Raji (cell line): ENCODE data around the gene TATDN3.

ENCODE experiments used
- POLR2A ChIP-seq: IDR thresholded peaks from 2 replicates; pipeline ENCODE4 v1.6.1; 2011; ENCODE audit warnings: low read depth, low read length, control low read depth; ENCODE audit not compliant: insufficient read depth

The TATDN3 gene

GRCh38 chr1:212814537-212815334 lies 23.0 kb downstream of the TATDN3 start:
- TF ChIP-seq POLR2A: no peak

GRCh38 chr1:212816567-212817278 lies 25.0 kb downstream of the TATDN3 start:
- no peak for TF ChIP-seq POLR2A

- TF ChIP-seq POLR2A: no peak
These were observed 28.0 kb downstream of the TATDN3 start for GRCh38 chr1:212819726-212820125.

- no peak for TF ChIP-seq POLR2A
These were observed 29.3 kb downstream of the TATDN3 start for GRCh38 chr1:212820969-212821368.

- TF ChIP-seq POLR2A: no peak
These were observed 31.3 kb downstream of the TATDN3 start for GRCh38 chr1:212822956-212823355.

- TF ChIP-seq POLR2A: no peak
These were observed 32.5 kb downstream of the TATDN3 start for GRCh38 chr1:212824201-212824600.

- TF ChIP-seq POLR2A: no peak
These were observed 34.2 kb downstream of the TATDN3 start for GRCh38 chr1:212825798-212826452.

- no peak for TF ChIP-seq POLR2A
These were observed 35.6 kb downstream of the TATDN3 start for GRCh38 chr1:212827171-212827776.

GRCh38 chr1:212827831-212828278 lies 36.2 kb downstream of the TATDN3 start:
- no peak for TF ChIP-seq POLR2A

GRCh38 chr1:212828395-212828794 lies 36.7 kb downstream of the TATDN3 start:
- TF ChIP-seq POLR2A: no peak

GRCh38 chr1:212838145-212838544 lies 46.5 kb downstream of the TATDN3 start:
- no peak for TF ChIP-seq POLR2A

GRCh38 chr1:212847549-212847948 lies 55.9 kb downstream of the TATDN3 start, which contains the start of gene SPATA45:
Gene SPATA45, minus strand, starts transcription at chr1:212847649. Its CDS starts 11,500 bp downstream, at chr1:212836149.
- TF ChIP-seq POLR2A: no peak

- no peak for TF ChIP-seq POLR2A
These were observed 60.5 kb downstream of the TATDN3 start for GRCh38 chr1:212852105-212852688.

- TF ChIP-seq POLR2A: no peak
These were observed 62.0 kb downstream of the TATDN3 start for GRCh38 chr1:212853658-212854057.

- no peak for TF ChIP-seq POLR2A
These were observed 65.1 kb downstream of the TATDN3 start for GRCh38 chr1:212856755-212857154.
